HepG2 (cell line): ENCODE measurements around the gene CCDC148. TPM values are rescaled to one million over a fixed set of nuclear protein-coding genes. Genes with fewer than 3 reads are reported as not detected.

Source experiments
- MLLT10 ChIP-seq: sonication (generic); formaldehyde crosslinking; IDR thresholded peaks from 2 replicates; pipeline ENCODE4 v1.4.0; 2020; ENCODE audit warnings: missing genetic modification reagents
- PRPF4 ChIP-seq: fragments of 200-400 bp; formaldehyde crosslinking; IDR thresholded peaks from 2 replicates; pipeline ENCODE4 v1.6.1; 2016; ENCODE audit warnings: low read length, low read depth; ENCODE audit not compliant: poor library complexity, severe bottlenecking
- SMAD3 ChIP-seq: sonication (generic); formaldehyde crosslinking; IDR thresholded peaks from 2 replicates; pipeline ENCODE4 v1.4.0; 2020; ENCODE audit warnings: missing genetic modification reagents
- ZNF142 ChIP-seq: sonication (generic); formaldehyde crosslinking; IDR thresholded peaks from 2 replicates; pipeline ENCODE4 v1.4.0; 2020; ENCODE audit warnings: missing genetic modification reagents
- ZNF337 ChIP-seq: sonication (generic); formaldehyde crosslinking; IDR thresholded peaks from 2 replicates; pipeline ENCODE4 v1.5.1; 2020; ENCODE audit warnings: missing genetic modification reagents, low read depth, mild to moderate bottlenecking, borderline replicate concordance
- ZNF879 ChIP-seq: sonication (generic); formaldehyde crosslinking; IDR thresholded peaks from 2 replicates; pipeline ENCODE4 v1.8.1; 2023; ENCODE audit warnings: missing genetic modification reagents
- polyA plus RNA-seq, 8 experiments: library from polyadenylated mRNA; depleted of rRNA in 3 of 8; stranded (reverse) in 7 of 8; unstranded in 1 of 8; fragments of >200 nt; fragmentation: Illumina TruSeq in 4 of 8; extraction: Trizol in 4 of 8; gene quantifications; 2 replicates each; pipeline versions ENCODE4 v1.2.1 to v1.2.3, GENCODE V29; 2011 to 2016; ENCODE audit warnings: low read depth in 4 of 8, missing spikeins in 1 of 8, mixed read lengths in 1 of 8; ENCODE audit not compliant: insufficient read depth in 1 of 8
- total RNA-seq, 5 experiments: library from RNA; depleted of rRNA; stranded (reverse); fragments of >200 nt; fragmentation: Illumina TruSeq; extraction: Trizol; gene quantifications; 2 replicates each; pipeline ENCODE4 v1.2.3, GENCODE V29; 2016; ENCODE audit warnings: low read depth in 1 of 5
- TF ChIP-seq, protein P1 (sequence below): sonication (generic); formaldehyde crosslinking; IDR thresholded peaks from 2 replicates; pipeline ENCODE4 v1.5.0; 2020; ENCODE audit warnings: mild to moderate bottlenecking, missing genetic modification reagents, borderline replicate concordance
- TF ChIP-seq, protein P2 (sequence below): sonication (generic); formaldehyde crosslinking; IDR thresholded peaks from 2 replicates; pipeline ENCODE4 v1.4.0; 2020; ENCODE audit warnings: missing genetic modification reagents, mild to moderate bottlenecking, borderline replicate concordance

The CCDC148 gene
- total and polyA plus RNA-seq, 2 of the 13 experiments (the other 11 are each of a cell fraction or from before 2014, with no cell fraction given): 0.30 to 0.49 TPM

GRCh38 chr2:158199928-158200650 is 256.5 kb downstream of the CCDC148 start (continued):
- TF ChIP-seq PRPF4: no peak
- TF ChIP-seq ZNF337 (CRISPR knock-in tag): no peak
- no peak for TF ChIP-seq ZNF142 (CRISPR knock-in tag)
- TF ChIP-seq, protein P1, sequence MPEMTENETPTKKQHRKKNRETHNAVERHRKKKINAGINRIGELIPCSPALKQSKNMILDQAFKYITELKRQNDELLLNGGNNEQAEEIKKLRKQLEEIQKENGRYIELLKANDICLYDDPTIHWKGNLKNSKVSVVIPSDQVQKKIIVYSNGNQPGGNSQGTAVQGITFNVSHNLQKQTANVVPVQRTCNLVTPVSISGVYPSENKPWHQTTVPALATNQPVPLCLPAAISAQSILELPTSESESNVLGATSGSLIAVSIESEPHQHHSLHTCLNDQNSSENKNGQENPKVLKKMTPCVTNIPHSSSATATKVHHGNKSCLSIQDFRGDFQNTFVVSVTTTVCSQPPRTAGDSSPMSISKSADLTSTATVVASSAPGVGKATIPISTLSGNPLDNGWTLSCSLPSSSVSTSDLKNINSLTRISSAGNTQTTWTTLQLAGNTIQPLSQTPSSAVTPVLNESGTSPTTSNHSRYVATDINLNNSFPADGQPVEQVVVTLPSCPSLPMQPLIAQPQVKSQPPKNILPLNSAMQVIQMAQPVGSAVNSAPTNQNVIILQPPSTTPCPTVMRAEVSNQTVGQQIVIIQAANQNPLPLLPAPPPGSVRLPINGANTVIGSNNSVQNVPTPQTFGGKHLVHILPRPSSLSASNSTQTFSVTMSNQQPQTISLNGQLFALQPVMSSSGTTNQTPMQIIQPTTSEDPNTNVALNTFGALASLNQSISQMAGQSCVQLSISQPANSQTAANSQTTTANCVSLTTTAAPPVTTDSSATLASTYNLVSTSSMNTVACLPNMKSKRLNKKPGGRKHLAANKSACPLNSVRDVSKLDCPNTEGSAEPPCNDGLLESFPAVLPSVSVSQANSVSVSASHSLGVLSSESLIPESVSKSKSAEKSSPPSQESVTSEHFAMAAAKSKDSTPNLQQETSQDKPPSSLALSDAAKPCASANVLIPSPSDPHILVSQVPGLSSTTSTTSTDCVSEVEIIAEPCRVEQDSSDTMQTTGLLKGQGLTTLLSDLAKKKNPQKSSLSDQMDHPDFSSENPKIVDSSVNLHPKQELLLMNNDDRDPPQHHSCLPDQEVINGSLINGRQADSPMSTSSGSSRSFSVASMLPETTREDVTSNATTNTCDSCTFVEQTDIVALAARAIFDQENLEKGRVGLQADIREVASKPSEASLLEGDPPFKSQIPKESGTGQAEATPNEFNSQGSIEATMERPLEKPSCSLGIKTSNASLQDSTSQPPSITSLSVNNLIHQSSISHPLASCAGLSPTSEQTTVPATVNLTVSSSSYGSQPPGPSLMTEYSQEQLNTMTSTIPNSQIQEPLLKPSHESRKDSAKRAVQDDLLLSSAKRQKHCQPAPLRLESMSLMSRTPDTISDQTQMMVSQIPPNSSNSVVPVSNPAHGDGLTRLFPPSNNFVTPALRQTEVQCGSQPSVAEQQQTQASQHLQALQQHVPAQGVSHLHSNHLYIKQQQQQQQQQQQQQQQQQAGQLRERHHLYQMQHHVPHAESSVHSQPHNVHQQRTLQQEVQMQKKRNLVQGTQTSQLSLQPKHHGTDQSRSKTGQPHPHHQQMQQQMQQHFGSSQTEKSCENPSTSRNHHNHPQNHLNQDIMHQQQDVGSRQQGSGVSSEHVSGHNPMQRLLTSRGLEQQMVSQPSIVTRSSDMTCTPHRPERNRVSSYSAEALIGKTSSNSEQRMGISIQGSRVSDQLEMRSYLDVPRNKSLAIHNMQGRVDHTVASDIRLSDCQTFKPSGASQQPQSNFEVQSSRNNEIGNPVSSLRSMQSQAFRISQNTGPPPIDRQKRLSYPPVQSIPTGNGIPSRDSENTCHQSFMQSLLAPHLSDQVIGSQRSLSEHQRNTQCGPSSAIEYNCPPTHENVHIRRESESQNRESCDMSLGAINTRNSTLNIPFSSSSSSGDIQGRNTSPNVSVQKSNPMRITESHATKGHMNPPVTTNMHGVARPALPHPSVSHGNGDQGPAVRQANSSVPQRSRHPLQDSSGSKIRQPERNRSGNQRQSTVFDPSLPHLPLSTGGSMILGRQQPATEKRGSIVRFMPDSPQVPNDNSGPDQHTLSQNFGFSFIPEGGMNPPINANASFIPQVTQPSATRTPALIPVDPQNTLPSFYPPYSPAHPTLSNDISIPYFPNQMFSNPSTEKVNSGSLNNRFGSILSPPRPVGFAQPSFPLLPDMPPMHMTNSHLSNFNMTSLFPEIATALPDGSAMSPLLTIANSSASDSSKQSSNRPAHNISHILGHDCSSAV: no peak
- TF ChIP-seq, protein P2, sequence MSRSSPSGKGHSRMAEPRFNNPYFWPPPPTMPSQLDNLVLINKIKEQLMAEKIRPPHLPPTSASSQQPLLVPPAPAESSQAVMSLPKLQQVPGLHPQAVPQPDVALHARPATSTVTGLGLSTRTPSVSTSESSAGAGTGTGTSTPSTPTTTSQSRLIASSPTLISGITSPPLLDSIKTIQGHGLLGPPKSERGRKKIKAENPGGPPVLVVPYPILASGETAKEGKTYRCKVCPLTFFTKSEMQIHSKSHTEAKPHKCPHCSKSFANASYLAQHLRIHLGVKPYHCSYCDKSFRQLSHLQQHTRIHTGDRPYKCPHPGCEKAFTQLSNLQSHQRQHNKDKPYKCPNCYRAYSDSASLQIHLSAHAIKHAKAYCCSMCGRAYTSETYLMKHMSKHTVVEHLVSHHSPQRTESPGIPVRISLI (CRISPR knock-in tag): no peak
- TF ChIP-seq MLLT10 (CRISPR knock-in tag): no peak
- TF ChIP-seq SMAD3: no peak
- no peak for TF ChIP-seq ZNF879 (CRISPR knock-in tag)
